ENCODE data around the gene ISG20L2.

GRCh38 chr1:156708218-156708661, 20.3 kb downstream of the ISG20L2 start:
- TF ChIP-seq CTCF (IDR thresholded peaks at IDR 0.05; ENCODE audit: low read length) (no peak), EZH2 (optimal IDR thresholded peaks at IDR 0.05; ENCODE audit: low read depth, low read length) (no peak), EZH2phosphoT487 (IDR thresholded peaks at IDR 0.05; ENCODE audit: low read length) (no peak)

Measured in MM.1S (cell line).